HG03196 (cell line): ENCODE results near the gene VMA21.

Experiments
- ATAC-seq: cut with Tn5 transposase; IDR thresholded peaks from one replicate; pipeline ENCODE4 v1.9.1; 2021; ENCODE audit not compliant: unreplicated experiment

Gene VMA21

GRCh38 chrX:151396825-151397740, at the start of gene VMA21:
TSS of gene VMA21 (plus strand) at chrX:151397206. CDS start at chrX:151397309, 103 bp downstream.
- ATAC-seq: peak; percentile 90

- no peak for ATAC-seq
Observed at GRCh38 chrX:151359341-151359740, 37.7 kb upstream of the VMA21 start.

GRCh38 chrX:151359931-151360871, 36.8 kb upstream of the VMA21 start:
- ATAC-seq: no peak

- no peak for ATAC-seq
Observed at GRCh38 chrX:151363316-151363715, 33.7 kb upstream of the VMA21 start.

GRCh38 chrX:151365579-151365978, 31.4 kb upstream of the VMA21 start:
- no peak for ATAC-seq

- ATAC-seq: no peak
Observed at GRCh38 chrX:151370906-151371305, 26.1 kb upstream of the VMA21 start.

GRCh38 chrX:151384807-151385206, 12.2 kb upstream of the VMA21 start:
- ATAC-seq: no peak

- no peak for ATAC-seq
Observed at GRCh38 chrX:151386838-151387459, 10.1 kb upstream of the VMA21 start.

- no peak for ATAC-seq
Observed at GRCh38 chrX:151391722-151392121, 5.3 kb upstream of the VMA21 start.

GRCh38 chrX:151393514-151393913, 3.5 kb upstream of the VMA21 start:
- no peak for ATAC-seq

GRCh38 chrX:151396042-151396824, 773 bp upstream of the VMA21 start:
- peak; percentile 35 for ATAC-seq

GRCh38 chrX:151397741-151398070, 700 bp downstream of the VMA21 start:
- no peak for ATAC-seq

- no peak for ATAC-seq
Observed at GRCh38 chrX:151398346-151398745, 1.3 kb downstream of the VMA21 start.

GRCh38 chrX:151402719-151403390, 5.8 kb downstream of the VMA21 start:
- no peak for ATAC-seq

GRCh38 chrX:151416579-151416978, 19.6 kb downstream of the VMA21 start:
- no peak for ATAC-seq

GRCh38 chrX:151419782-151420181, 22.8 kb downstream of the VMA21 start:
- no peak for ATAC-seq

GRCh38 chrX:151424505-151424904, 27.5 kb downstream of the VMA21 start:
- ATAC-seq: no peak

- ATAC-seq: no peak
Observed at GRCh38 chrX:151448509-151448908, 51.5 kb downstream of the VMA21 start.

GRCh38 chrX:151458824-151459223, 61.8 kb downstream of the VMA21 start:
- no peak for ATAC-seq
